HG03139 (cell line): ENCODE results near the gene CDC27.
"Not testable (repeated sequence)": the region's sequence is repeated elsewhere in the genome, so short reads cannot be mapped to it uniquely, and the experiment has no call there.

Source experiments
- ATAC-seq: cut with Tn5 transposase; IDR thresholded peaks from one replicate; pipeline ENCODE4 v1.9.1; 2021; ENCODE audit not compliant: unreplicated experiment

CDC27 gene

DNA sequence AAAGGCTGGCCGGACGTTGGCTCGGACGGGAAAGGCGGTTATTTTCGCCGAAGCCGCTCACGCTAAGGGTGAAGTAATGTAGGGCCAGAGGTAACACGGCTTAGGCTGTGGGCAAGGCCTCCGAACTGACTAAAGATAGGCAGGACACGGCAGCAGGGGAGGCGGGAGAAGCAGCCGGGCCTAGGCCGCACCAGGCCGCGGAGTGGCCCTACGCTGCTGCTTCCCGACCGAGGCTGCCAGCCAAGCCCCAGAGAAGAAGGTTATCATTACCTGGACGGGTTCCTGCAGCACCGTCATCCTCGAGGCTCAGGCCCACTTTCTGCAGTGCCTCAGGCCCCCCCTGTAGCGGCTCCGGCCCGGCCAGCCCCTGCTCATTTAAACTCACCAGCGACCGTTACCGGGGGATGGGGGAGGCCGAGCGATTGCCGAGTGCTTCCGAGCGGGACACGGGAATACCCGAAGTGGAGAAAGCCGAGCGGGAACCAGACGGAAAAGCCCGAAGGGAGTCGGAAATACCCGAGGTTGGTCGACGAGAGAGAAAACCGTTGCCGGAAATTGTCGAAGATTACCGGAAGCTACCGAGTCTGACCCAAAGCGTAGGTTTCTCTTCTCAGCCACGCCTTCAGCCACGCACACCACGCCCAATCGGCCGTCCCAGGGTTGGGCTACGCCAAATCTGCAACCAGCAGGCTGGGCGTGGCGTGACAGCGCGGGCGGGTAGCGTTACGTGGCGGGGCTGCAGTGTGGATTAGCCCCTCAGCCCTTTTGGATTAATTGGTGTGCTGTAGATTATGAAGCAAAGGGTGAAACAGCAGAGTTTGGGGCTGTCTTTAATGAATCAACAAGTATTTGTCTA lies at the start of gene CDC27:
TSS of gene CDC27 (minus strand) at position 420 of the 856 bp plus-strand sequence. CDS start at position 297, 123 bp downstream.
- peak; percentile 80 for ATAC-seq

DNA sequence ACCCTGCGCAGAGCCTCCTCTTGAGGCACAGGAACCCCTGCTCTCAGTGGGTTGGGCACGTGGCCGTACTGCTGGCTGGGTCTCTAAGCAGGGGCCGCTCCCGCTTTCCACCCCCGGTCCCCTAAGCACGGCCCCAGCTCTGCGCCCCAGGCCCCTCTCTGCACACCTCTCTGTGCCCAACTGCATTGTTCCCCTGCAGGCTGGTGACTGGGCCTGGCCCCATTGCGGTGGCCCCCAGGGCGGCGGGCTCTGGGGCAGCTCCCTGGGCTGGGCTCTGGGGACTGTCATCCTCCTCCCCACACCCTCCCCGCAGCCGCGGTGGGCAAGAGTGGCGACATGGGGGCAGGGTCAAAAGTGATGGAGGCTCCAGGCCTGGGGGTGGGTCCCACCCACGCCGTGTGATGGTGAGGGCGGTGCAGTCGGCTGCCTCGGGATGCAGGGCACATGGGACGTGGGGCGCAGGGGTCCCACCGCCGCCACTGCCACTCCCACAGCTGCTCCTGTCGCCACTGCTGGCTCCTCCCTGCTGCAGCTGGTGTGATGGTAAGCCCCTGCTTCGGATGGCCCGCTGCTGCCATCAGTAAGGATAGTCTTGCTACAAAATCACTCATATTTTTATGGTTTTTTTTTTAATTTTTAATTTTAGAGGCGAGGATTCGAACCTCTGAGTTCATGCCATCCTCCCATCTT lies 49.4 kb upstream of the CDC27 start:
- no peak for ATAC-seq

DNA sequence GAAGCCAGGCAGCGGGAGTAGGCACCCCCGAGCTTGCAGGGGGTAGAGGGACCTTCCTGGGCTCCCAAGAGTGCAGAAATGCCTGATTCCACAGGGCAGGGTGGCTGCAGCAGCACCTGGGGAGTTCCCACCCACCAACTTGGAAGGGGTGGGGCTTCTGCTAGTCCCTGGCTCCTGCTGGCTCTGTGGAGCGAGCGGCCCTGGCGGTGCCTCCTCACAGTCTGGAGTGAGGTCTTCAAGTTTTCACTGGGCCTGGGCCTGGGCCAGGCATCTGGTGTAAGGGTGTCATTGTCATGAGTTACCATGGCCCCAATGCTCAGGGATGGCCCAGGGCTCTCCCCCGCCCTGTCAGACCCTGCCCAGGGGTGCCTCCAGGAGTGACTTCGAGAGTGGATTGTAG lies 48.7 kb upstream of the CDC27 start:
- no peak for ATAC-seq

- no peak for ATAC-seq
Measured at GRCh38 chr17:47235923-47236322, 46.8 kb upstream of the CDC27 start.

- ATAC-seq = no peak
Measured at GRCh38 chr17:47235506-47235905, 46.4 kb upstream of the CDC27 start.

GRCh38 chr17:47232465-47232864 lies 43.4 kb upstream of the CDC27 start:
- no peak for ATAC-seq

DNA sequence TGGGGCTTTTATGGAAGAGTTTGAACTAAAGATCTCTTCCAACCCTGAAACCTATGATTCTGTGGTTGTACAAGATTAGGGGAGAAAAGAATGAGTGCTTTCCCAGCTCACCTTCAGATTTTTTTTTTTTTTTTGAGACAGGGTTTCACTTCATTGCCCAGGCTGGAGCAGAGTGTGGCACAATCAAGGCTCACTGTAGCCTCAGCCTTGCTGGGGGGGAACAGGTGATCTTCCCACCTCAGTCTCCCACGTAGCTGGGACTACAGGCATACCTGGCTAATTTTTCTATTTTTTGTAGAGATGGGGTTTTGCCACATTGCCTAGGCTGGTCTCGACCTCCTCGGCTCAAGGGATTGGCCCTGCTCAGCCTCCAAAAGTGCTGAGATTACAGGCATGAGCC lies 42.8 kb upstream of the CDC27 start:
- no peak for ATAC-seq

- no peak for ATAC-seq
Measured at GRCh38 chr17:47231334-47231733, 42.2 kb upstream of the CDC27 start.

DNA sequence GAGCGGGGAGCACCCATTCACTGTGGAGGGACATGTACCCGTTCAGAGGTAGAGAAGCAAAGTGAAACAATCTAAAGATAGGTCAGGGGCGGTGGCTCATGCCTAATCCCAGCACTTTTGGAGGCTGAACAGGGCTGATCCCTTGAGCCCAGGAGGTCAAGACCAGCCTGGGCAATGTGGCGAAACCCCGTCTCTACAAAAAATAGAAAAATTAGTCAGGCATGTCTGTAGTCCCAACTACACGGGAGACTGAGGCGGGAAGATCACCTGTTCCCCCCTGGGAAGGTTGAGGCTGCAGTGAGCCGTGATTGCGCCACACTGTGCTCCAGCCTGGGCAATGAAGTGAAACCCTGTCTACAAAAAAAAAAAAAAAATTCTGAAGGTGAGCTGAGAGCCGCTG lies 41.8 kb upstream of the CDC27 start:
- no peak for ATAC-seq

DNA sequence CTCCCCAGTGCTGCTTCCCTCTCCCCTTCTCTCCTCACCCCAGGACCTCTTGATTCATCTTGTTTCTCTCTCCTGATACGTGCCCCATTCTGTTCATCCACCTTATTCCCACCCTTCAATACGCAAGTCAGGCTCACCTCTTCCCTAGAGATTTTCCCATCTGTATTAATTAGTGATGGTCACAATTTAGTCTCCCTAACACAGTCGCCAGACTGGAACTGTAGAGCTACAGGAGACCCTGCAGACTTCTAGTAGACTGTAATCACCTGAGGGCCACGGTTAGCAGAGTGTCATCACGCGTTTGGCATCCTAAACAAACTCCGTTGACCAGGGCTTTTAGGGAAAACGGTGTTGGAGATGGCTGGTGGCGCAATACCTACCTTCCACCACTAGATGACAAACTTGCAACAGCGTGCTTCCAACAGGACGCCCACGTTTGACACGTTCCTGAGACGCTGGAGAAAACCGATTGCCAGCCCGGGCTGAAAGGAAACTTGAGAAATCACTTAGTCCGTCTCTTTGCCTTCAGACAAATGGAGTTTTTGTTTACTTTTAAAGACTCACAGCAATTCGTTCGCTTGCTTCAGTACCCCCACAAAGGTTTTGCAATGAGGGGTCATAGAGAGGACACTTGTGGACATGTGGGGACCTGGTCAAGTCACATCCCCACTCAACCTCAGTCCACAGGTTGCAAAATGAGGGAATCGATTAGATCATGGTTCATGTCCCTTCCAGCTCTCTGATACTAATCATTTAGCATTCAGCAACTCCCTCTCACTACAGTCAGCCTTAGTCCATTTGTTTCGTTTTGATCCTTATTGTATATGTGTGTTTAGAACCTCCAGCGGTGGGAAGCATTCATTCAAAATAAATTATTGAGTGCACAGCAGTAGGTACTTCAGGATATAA lies 40.7 kb upstream of the CDC27 start:
- ATAC-seq = peak; percentile 70

GRCh38 chr17:47227862-47228261 lies 38.8 kb upstream of the CDC27 start:
- ATAC-seq = no peak

- no peak for ATAC-seq
Measured at GRCh38 chr17:47225911-47226688, 37.0 kb upstream of the CDC27 start.

DNA sequence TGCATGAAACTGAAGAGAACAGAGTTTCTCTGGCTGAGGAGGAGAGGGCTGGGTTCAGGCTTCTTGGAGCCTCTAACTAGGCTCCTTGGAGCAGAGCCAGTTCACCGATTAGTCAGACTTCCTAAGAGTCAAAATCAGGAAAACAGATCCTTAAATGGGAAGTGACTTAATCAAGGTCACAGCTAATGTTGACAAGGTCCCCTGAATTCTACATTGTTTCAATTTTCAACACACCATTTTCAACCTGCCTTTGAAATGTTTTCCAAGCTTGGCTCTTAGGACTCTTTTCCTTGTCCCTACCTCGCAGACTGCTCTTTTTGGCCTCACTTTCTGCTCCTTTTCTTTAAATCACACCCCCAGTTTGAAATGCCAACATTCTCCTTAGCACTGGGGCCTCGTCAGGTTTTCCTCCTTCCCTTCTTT lies 36.4 kb upstream of the CDC27 start:
- ATAC-seq = no peak

DNA sequence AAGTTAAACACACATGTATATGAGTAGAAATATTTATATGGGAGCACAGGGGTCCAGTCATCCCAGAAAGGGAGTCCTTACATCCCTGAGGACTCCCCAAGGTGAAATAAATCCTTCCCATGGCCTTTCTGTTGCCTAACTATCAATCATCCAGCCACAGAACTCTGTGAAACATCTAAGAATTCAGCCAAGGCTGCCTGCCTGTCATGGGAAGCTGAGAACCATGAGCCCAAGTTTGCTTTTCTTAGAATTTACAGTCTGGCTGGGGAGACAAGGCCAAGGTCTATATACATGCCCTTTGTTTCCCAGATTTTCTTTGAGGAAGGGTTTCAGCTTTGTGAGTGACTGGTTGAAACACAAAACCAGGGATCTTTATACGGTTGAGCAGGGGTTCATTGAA lies 35.9 kb upstream of the CDC27 start:
- ATAC-seq = no peak

DNA sequence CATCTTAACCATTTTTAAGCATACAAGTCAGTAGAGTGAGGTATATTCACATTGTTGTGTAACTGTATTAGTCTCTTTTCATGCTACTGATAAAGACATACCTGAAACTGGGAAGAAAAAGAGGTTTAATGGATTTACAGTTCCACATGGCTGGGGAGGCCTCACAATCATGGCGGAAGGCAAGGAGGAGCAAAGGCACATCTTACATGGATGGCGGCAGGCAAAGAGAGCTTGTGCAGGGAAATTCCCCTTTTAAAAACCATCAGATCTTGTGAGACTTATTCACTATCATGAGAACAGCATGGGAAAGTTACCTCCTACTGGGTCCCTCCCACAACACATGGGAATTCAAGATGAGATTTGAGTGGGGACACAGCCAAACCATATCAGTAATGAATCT lies 35.0 kb upstream of the CDC27 start:
- ATAC-seq = not testable (repeated sequence)

DNA sequence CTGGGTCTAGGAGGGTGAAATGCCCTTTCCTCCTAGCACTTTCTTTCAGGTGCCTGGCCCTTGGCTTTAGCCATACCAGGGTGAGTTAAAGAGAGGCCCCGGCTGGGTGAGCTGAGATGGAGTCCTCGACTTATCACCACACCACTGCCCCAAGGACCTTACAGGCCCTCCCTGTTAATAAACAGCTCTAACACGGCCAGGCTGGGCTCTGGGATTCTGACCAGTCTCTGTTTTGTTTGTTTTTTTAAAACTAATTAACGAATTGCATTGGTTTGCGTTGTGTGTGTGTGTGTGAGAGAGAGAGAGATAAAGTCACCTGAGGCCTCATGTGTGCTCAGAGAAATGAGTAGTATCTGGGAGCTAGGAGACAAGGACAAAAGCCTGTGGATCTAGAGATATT lies 34.4 kb upstream of the CDC27 start:
- no peak for ATAC-seq

DNA sequence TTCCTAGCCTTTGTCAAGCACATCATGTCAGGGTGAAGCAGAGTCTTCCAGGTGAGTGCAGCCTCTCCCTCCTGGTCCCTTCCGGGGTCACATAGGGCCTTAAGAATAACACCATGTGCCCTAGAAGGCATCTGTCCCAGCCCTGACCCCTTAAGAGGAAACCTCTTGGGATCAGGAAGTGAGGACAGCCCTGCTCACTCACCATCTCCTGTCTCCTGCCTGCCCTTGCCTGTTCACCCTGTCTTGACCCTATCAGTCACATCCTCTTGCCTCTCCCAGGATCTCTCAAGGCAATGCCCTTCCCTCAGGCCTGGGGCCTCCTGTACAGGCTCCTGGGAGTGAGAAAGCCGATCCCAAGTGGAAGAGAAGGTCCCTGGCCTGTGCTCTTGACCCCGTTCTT lies 33.9 kb upstream of the CDC27 start:
- ATAC-seq = no peak

GRCh38 chr17:47222047-47222446 lies 33.0 kb upstream of the CDC27 start:
- no peak for ATAC-seq

DNA sequence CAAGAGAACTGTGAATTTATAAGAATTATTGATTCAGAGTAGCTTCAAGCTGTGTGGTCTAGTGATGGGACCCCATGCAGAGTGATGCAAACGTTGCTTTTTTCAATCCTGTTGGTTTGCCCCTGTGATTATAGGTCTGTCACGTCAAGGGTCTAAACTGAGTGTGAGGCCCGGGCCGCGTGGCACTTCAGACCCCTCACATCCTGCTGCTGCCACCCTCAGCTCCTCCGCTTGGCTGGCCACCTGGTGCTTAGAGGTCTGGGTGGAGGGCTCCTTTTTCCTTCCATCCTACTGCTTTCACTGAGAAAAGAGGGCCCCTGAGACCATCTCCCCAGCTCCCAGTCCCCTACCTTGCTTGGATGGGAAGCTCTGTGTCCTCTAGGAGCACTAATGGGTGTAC lies 32.1 kb upstream of the CDC27 start:
- ATAC-seq = no peak

- no peak for ATAC-seq
Measured at GRCh38 chr17:47220531-47220999, 31.5 kb upstream of the CDC27 start.
